K562 (cell line): ENCODE results near the gene ZMYND8. TPM values are rescaled to one million over a fixed set of nuclear protein-coding genes. Genes with fewer than 3 reads are reported as not detected.

Experiments
- DMBX1 ChIP-seq: fragments of 250-450 bp; sonication (Bioruptor Pico); IDR thresholded peaks from 2 replicates; pipeline ENCODE4 v1.8.0; 2022; ENCODE audit warnings: inconsistent platforms, mild to moderate bottlenecking, moderate library complexity, borderline replicate concordance
- HDAC1 ChIP-seq, 2 experiments: fragments of 450-650 bp; IDR thresholded peaks; 2 replicates each; pipeline ENCODE4 v1.6.1; 2016 to 2017; ENCODE audit warnings: inconsistent platforms in 1 of 2, mild to moderate bottlenecking in 1 of 2, moderate library complexity in 1 of 2
- HLTF ChIP-seq: fragments of 450-650 bp; IDR thresholded peaks from 2 replicates; pipeline ENCODE4 v1.6.1; 2016
- HMG20A ChIP-seq: fragments of 450-650 bp; formaldehyde crosslinking; conservative IDR thresholded peaks from 2 replicates; pipeline ENCODE4 v1.4.0; 2020; ENCODE audit warnings: mild to moderate bottlenecking, mixed read lengths
- HNRNPK ChIP-seq: fragments of 200-400 bp; formaldehyde crosslinking; IDR thresholded peaks from one replicate; pipeline ENCODE4 v1.6.1; 2018; ENCODE audit warnings: mild to moderate bottlenecking, low read depth, low read length; ENCODE audit not compliant: poor library complexity, severe bottlenecking
- JUND ChIP-seq, 2 experiments: IDR thresholded peaks; 2 replicates in 1 of 2; 3 replicates in 1 of 2; pipeline ENCODE4 v1.6.1; 2011; ENCODE audit warnings: borderline replicate concordance in 2 of 2, low read depth in 2 of 2, low read length in 2 of 2, improper control_type of control experiment in 1 of 2, missing biosample characterization in 1 of 2, missing genetic modification characterization in 1 of 2, missing genetic modification reagents in 1 of 2
- LCOR ChIP-seq: sonication (generic); formaldehyde crosslinking; IDR thresholded peaks from 2 replicates; pipeline ENCODE4 v1.8.0; 2022; ENCODE audit warnings: mild to moderate bottlenecking, missing genetic modification reagents
- MTA1 ChIP-seq: fragments of 450-650 bp; IDR thresholded peaks from 2 replicates; pipeline ENCODE4 v1.6.1; 2017; ENCODE audit warnings: borderline replicate concordance
- NUFIP1 ChIP-seq: fragments of 450-650 bp; IDR thresholded peaks from 2 replicates; pipeline ENCODE4 v1.6.1; 2018; ENCODE audit not compliant: partially characterized antibody
- PCBP1 ChIP-seq: fragments of 200-400 bp; formaldehyde crosslinking; IDR thresholded peaks from 2 replicates; pipeline ENCODE4 v1.6.1; 2018; ENCODE audit warnings: mild to moderate bottlenecking, low read depth, low read length; ENCODE audit not compliant: poor library complexity, severe bottlenecking
- PHF8 ChIP-seq: fragments of 200-600 bp; sonication (generic); IDR thresholded peaks from 2 replicates; pipeline ENCODE4 v1.6.1; 2012; ENCODE audit warnings: mixed run types, mild to moderate bottlenecking, inconsistent platforms, low read length, moderate library complexity, borderline replicate concordance
- RBM34 ChIP-seq: fragments of 200-400 bp; formaldehyde crosslinking; IDR thresholded peaks from 2 replicates; pipeline ENCODE4 v1.6.1; 2018; ENCODE audit warnings: low read length, borderline replicate concordance; ENCODE audit not compliant: insufficient read depth
- SRSF7 ChIP-seq: fragments of 200-400 bp; formaldehyde crosslinking; optimal IDR thresholded peaks from 2 replicates; pipeline ENCODE3; 2017; ENCODE audit warnings: mild to moderate bottlenecking, low read depth, low read length
- SUPT5H ChIP-seq: fragments of 450-650 bp; IDR thresholded peaks from 2 replicates; pipeline ENCODE4 v1.6.1; 2016
- TCF3 ChIP-seq: sonication (generic); formaldehyde crosslinking; IDR thresholded peaks from 2 replicates; pipeline ENCODE4 v1.4.0; 2020; ENCODE audit warnings: mild to moderate bottlenecking, missing genetic modification reagents
- TCFL5 ChIP-seq: fragments of 250-450 bp; sonication (Bioruptor Pico); conservative IDR thresholded peaks from 2 replicates; pipeline ENCODE4 v1.6.1; 2021; ENCODE audit warnings: mild to moderate bottlenecking, moderate library complexity, matching md5 sums
- ZBTB1 ChIP-seq: sonication (generic); formaldehyde crosslinking; IDR thresholded peaks from 2 replicates; pipeline ENCODE4 v1.8.1; 2023; ENCODE audit warnings: missing genetic modification reagents, low read depth, mild to moderate bottlenecking, borderline replicate concordance
- ZNF197 ChIP-seq: fragments of 200-800 bp; sonication (Bioruptor generic); IDR thresholded peaks from 2 replicates; pipeline ENCODE4 v1.6.1; 2016; ENCODE audit warnings: low read depth, missing genetic modification characterization, missing compliant biosample characterization
- ZNF263 ChIP-seq: sonication (generic); formaldehyde crosslinking; IDR thresholded peaks from 2 replicates; pipeline ENCODE4 v1.8.0; 2022; ENCODE audit warnings: mild to moderate bottlenecking, missing genetic modification reagents, borderline replicate concordance
- polyA plus RNA-seq, 8 experiments: library from polyadenylated mRNA; depleted of rRNA in 4 of 8; stranded (reverse) in 5 of 8; unstranded in 3 of 8; fragments of >200 nt; fragmentation: Nextera tagmentation in 2 of 8; fragmentation: Illumina TruSeq in 1 of 8; extraction: Ambion mirVana in 2 of 8; extraction: Trizol in 1 of 8; gene quantifications; 2 replicates each; pipeline versions ENCODE4 v1.2.1 to v1.2.3, GENCODE V29; 2011 to 2014; ENCODE audit warnings: inconsistent platforms in 1 of 8, missing spikeins in 1 of 8
- total RNA-seq, 7 experiments: library from RNA; depleted of rRNA in 6 of 7; stranded (reverse); fragments of >200 nt in 6 of 7; fragmentation: Illumina TruSeq in 2 of 7; extraction: Trizol in 2 of 7; gene quantifications; 2 replicates each; pipeline versions ENCODE4 v1.2.1 to v1.2.3, GENCODE V29; 2011 to 2021; ENCODE audit warnings: low replicate concordance in 1 of 7
- TF ChIP-seq, protein P1 (sequence below): fragments of 250-450 bp; sonication (Bioruptor Pico); IDR thresholded peaks from 2 replicates; pipeline ENCODE4 v1.5.1; 2021; ENCODE audit warnings: mild to moderate bottlenecking
- TF ChIP-seq, protein P2 (sequence below), 2 experiments: fragments of 450-650 bp; IDR thresholded peaks; 2 replicates each; pipeline ENCODE4 v1.6.1; 2018; ENCODE audit warnings: mild to moderate bottlenecking in 2 of 2, low read depth in 1 of 2; ENCODE audit not compliant: partially characterized antibody in 2 of 2

Gene ZMYND8
- total and polyA plus RNA-seq, 9 of the 15 experiments (the other 6 are each of a cell fraction or from before 2014, with no cell fraction given): 31.8 to 148 (median 71.9) TPM

DNA sequence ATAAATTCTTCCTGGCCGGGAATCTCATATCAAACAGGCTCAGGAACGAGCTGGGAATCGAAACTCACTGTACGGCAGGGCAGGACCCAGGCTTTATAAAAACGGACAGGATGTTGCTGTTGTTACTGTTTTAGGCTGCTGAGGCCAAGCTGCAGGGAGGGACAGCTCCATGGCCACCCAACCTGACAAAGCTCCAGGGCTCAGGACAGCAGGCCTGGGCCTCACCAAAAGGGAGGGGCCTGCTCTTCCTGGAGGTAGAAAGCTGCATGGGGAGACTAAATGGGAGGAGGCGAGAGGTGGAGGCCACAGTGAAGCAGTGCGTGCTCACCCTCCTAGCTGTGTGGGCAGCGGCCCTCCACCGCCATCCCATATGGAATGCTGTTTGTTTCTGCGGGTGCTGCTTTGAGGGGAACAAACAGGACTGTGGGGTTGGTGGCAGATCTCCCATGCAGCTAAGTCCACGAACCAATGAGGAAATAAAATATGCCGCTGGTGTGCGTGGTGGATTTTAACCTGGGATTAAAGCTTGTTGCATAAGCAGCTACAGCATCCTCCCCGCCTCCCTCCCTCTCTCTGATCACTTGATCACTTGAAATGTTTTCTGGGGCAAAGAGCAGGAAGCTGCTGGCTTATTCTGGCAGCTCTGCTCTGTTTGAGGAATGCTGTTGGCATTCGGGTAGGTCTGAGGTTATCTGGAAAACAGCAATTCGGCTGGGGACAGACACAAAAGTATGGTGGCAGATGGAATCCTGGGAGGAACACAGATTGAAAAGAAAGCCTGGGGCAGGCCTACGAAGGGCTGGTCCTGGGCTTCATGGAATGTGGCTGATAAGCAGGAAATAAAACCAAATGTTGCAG lies 2.4 kb upstream of the ZMYND8 start (continued):
- TF ChIP-seq MTA1: no peak
- no peak for TF ChIP-seq ZBTB1 (CRISPR knock-in tag)
- no peak for TF ChIP-seq HNRNPK
- TF ChIP-seq HMG20A (CRISPR knock-in tag): no peak
- TF ChIP-seq, protein P1, sequence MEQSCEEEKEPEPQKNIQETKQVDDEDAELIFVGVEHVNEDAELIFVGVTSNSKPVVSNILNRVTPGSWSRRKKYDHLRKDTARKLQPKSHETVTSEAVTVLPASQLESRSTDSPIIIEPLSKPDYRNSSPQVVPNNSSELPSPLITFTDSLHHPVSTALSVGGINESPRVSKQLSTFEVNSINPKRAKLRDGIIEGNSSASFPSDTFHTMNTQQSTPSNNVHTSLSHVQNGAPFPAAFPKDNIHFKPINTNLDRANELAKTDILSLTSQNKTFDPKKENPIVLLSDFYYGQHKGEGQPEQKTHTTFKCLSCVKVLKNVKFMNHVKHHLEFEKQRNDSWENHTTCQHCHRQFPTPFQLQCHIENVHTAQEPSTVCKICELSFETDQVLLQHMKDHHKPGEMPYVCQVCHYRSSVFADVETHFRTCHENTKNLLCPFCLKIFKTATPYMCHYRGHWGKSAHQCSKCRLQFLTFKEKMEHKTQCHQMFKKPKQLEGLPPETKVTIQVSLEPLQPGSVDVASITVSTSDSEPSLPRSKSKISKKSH (CRISPR knock-in tag): no peak
- TF ChIP-seq ZNF197 (CRISPR knock-in tag): peak; percentile 55; the same call in 1 of the 2 replicates
- no peak; the same call in 1 of the 2 replicates for TF ChIP-seq HLTF
- TF ChIP-seq DMBX1 (CRISPR knock-in tag): peak; percentile 54
- no peak for TF ChIP-seq RBM34
- TF ChIP-seq PHF8: peak; percentile 58; the same call in 1 of the 2 replicates
- TF ChIP-seq ZNF263 (CRISPR knock-in tag): no peak
- TF ChIP-seq LCOR (CRISPR knock-in tag): 0 out of 2 replicates have a peak, but pooled peaks have one; percentile 54
- TF ChIP-seq SUPT5H: peak; percentile 82
- TF ChIP-seq SRSF7: no peak
- TF ChIP-seq HDAC1 (IDR thresholded peaks at IDR 0.05): peak in 1 of 2 experiments; percentile 44; a peak in 1 of 4 replicates
- no peak for TF ChIP-seq NUFIP1
- TF ChIP-seq, protein P2, sequence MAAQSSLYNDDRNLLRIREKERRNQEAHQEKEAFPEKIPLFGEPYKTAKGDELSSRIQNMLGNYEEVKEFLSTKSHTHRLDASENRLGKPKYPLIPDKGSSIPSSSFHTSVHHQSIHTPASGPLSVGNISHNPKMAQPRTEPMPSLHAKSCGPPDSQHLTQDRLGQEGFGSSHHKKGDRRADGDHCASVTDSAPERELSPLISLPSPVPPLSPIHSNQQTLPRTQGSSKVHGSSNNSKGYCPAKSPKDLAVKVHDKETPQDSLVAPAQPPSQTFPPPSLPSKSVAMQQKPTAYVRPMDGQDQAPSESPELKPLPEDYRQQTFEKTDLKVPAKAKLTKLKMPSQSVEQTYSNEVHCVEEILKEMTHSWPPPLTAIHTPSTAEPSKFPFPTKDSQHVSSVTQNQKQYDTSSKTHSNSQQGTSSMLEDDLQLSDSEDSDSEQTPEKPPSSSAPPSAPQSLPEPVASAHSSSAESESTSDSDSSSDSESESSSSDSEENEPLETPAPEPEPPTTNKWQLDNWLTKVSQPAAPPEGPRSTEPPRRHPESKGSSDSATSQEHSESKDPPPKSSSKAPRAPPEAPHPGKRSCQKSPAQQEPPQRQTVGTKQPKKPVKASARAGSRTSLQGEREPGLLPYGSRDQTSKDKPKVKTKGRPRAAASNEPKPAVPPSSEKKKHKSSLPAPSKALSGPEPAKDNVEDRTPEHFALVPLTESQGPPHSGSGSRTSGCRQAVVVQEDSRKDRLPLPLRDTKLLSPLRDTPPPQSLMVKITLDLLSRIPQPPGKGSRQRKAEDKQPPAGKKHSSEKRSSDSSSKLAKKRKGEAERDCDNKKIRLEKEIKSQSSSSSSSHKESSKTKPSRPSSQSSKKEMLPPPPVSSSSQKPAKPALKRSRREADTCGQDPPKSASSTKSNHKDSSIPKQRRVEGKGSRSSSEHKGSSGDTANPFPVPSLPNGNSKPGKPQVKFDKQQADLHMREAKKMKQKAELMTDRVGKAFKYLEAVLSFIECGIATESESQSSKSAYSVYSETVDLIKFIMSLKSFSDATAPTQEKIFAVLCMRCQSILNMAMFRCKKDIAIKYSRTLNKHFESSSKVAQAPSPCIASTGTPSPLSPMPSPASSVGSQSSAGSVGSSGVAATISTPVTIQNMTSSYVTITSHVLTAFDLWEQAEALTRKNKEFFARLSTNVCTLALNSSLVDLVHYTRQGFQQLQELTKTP (IDR thresholded peaks at IDR 0.05; ENCODE audit: low read depth in 1 of 2, partially characterized antibody in 2 of 2): peak; percentile 69 to 70
- 0 out of 2 replicates have a peak, but pooled peaks have one; percentile 17 for TF ChIP-seq TCFL5 (CRISPR knock-in tag)
- TF ChIP-seq PCBP1: no peak
- TF ChIP-seq JUND (IDR thresholded peaks at IDR 0.05; ENCODE audit: borderline replicate concordance, low read depth, low read length): no peak
- TF ChIP-seq JUND (tag; IDR thresholded peaks at IDR 0.05; ENCODE audit: borderline replicate concordance, low read depth, low read length): peak; percentile 59; the same call in 1 of the 3 replicates
- peak; percentile 36; the same call in 1 of the 2 replicates for TF ChIP-seq TCF3 (CRISPR knock-in tag)
